Stimulated activated naive CD4-positive, alpha-beta T cell (primary cell): ENCODE measurements around the gene WNK1.
"Not testable (repeated sequence)": the region's sequence is repeated elsewhere in the genome, so short reads cannot be mapped to it uniquely, and the experiment has no call there.

Experiments used
- DNase-seq, 6 experiments: peaks; one replicate each; lab custom pipeline; 2025; lab: John Stamatoyannopoulos, UW

Gene WNK1

GRCh38 chr12:911191-911826 lies 158.9 kb downstream of the WNK1 start:
- DNase-seq, result no peak

- DNase-seq, result no peak
Observed at GRCh38 chr12:912466-913235, 160.3 kb downstream of the WNK1 start.

- DNase-seq, result no peak
Observed at GRCh38 chr12:913919-914698, 161.7 kb downstream of the WNK1 start.

- DNase-seq, result no peak
Observed at GRCh38 chr12:915090-915489, 162.7 kb downstream of the WNK1 start.

- peak in 4 of 6 experiments; percentile 12 to 30 (median 16) for DNase-seq
Observed at GRCh38 chr12:916240-916639, 163.9 kb downstream of the WNK1 start.

GRCh38 chr12:916712-917445 lies 164.5 kb downstream of the WNK1 start:
- DNase-seq, result no peak

GRCh38 chr12:920676-921075 lies 168.3 kb downstream of the WNK1 start:
- DNase-seq, result no peak

GRCh38 chr12:922285-922684 lies 169.9 kb downstream of the WNK1 start:
- no peak for DNase-seq

GRCh38 chr12:926641-927040 lies 174.3 kb downstream of the WNK1 start:
- no peak for DNase-seq

GRCh38 chr12:931060-931459 lies 178.7 kb downstream of the WNK1 start:
- DNase-seq, result no peak

GRCh38 chr12:931591-931990 lies 179.2 kb downstream of the WNK1 start:
- no peak for DNase-seq

- not testable (repeated sequence) for DNase-seq
Observed at GRCh38 chr12:935891-936290, 183.5 kb downstream of the WNK1 start.

- DNase-seq, result no peak
Observed at GRCh38 chr12:936377-937345, 184.3 kb downstream of the WNK1 start.

GRCh38 chr12:938810-939209 lies 186.4 kb downstream of the WNK1 start:
- DNase-seq, result no peak

GRCh38 chr12:943051-943450 lies 190.7 kb downstream of the WNK1 start:
- DNase-seq, result no peak

GRCh38 chr12:944211-944610 lies 191.8 kb downstream of the WNK1 start:
- no peak for DNase-seq

- no peak for DNase-seq
Observed at GRCh38 chr12:946212-946611, 193.8 kb downstream of the WNK1 start.

GRCh38 chr12:946631-947030 lies 194.3 kb downstream of the WNK1 start:
- DNase-seq, result no peak

- DNase-seq, result no peak
Observed at GRCh38 chr12:948238-948637, 195.9 kb downstream of the WNK1 start.

- DNase-seq, result peak; percentile 91 to 97 (median 94)
Observed at GRCh38 chr12:949453-950191, 197.2 kb downstream of the WNK1 start, which contains the start of gene RAD52. Gene RAD52, minus strand, starts transcription at chr12:949694. Its CDS starts 16,636 bp downstream, at chr12:933058.
